HUES64 (cell line): ENCODE data around the gene SGPP2.

Experiments
- H3K27ac ChIP-seq: 2 replicates; pipeline ENCODE4 v1.7.0; 2013; ENCODE audit warnings: low read depth, low read length, inconsistent platforms
- H3K27me3 ChIP-seq: 2 replicates; pipeline ENCODE4 v1.6.1; 2013; ENCODE audit warnings: mild to moderate bottlenecking, low read length; ENCODE audit not compliant: insufficient read depth
- H3K36me3 ChIP-seq: 2 replicates; pipeline ENCODE4 v1.6.1; 2013; ENCODE audit warnings: mild to moderate bottlenecking, low read length; ENCODE audit not compliant: insufficient read depth
- H3K4me1 ChIP-seq: 2 replicates; pipeline ENCODE4 v1.6.1; 2013; ENCODE audit warnings: mild to moderate bottlenecking, low read length, moderate library complexity; ENCODE audit not compliant: insufficient read depth
- H3K4me3 ChIP-seq: 2 replicates; pipeline ENCODE4 v1.5.1; 2013; ENCODE audit warnings: mild to moderate bottlenecking, low read length, moderate library complexity
- H3K9ac ChIP-seq: 2 replicates; pipeline ENCODE4 v1.6.1; 2013; ENCODE audit warnings: mild to moderate bottlenecking, low read depth, low read length
- H3K9me3 ChIP-seq: 2 replicates; pipeline ENCODE4 v1.6.1; 2013; ENCODE audit warnings: low read depth, low read length; ENCODE audit not compliant: insufficient read depth
- WGBS: fragments of 150-250, 120-280 bp; methylation state at CpG from one replicate; pipeline ENCODE4 v1.1.7; 2013; ENCODE audit warnings: missing lambda C conversion rate; 5-methylcytosine and 5-hydroxymethylcytosine counted together

SGPP2 gene

DNA sequence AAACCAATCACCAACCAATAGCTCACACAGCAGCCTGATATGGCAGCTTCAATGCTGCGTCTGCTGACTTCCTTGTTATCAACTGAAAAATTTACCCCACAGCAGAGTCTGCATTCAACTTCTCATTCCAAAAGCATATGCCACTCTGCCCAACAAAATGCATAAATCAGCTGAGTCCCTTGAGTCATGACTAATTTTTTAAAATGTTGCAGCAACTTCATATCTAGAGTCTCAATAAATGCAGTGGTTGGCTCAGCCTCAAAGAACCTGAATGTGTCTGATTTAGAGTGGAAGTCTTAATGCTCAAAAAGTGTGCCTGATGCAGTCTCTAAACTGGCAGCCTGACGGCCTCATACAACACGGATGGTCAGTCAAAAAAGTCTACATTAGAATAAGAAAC is 185.0 kb downstream of the SGPP2 start:
- 77% methylated on average over 3 of the region's 3 CpGs for WGBS
- Histone ChIP-seq H3K4me3 (no peak overlapping the region), H3K9me3 (no peaks in the 10 kb centered on the region), H3K27ac (no peak overlapping the region), H3K9ac (no peak overlapping the region), H3K36me3 (peaks cover 73% of the 10 kb centered on the region), H3K4me1 (no peaks in the 10 kb centered on the region), H3K27me3 (no peaks in the 10 kb centered on the region)
